Keratinocyte (primary cell): Measurements from ENCODE around the gene ZIC2. TPM values are rescaled to one million over a fixed set of nuclear protein-coding genes. Genes with fewer than 3 reads are reported as not detected.
A peak's percentile ranks its signal among the peaks of the same experiment; 100 is the strongest.

Experiments
- DNase-seq: peaks from one replicate; pipeline ENCODE4 v3.0.0-alpha.2; 2011; ENCODE audit warnings: low read depth, missing footprints, low spot score
- FAIRE-seq: peaks from 2 replicates; lab custom pipeline; 2011; peaks lifted over from hg19 to GRCh38; lab: Jason Lieb, UNC
- H2AFZ ChIP-seq: 2 replicates; pipeline ENCODE4 v1.6.0; 2012; ENCODE audit warnings: low read length, control low read depth, inconsistent platforms; ENCODE audit not compliant: control insufficient read depth
- H3K27ac ChIP-seq: 2 replicates; pipeline ENCODE4 v1.5.1; 2011; ENCODE audit warnings: low read length; ENCODE audit not compliant: control insufficient read depth, insufficient read depth
- H3K27me3 ChIP-seq: 3 replicates; pipeline ENCODE4 v1.6.0; 2011; ENCODE audit warnings: low read length; ENCODE audit not compliant: control insufficient read depth, insufficient read depth; ENCODE audit errors: extremely low read depth
- H3K36me3 ChIP-seq, 2 experiments: 2 replicates in 1 of 2; 3 replicates in 1 of 2; pipeline ENCODE4 v1.5.1; 2011; ENCODE audit warnings: low read length in 2 of 2, mild to moderate bottlenecking in 1 of 2; ENCODE audit not compliant: control insufficient read depth in 2 of 2, insufficient read depth in 2 of 2; ENCODE audit errors: extremely low read depth in 1 of 2
- H3K4me1 ChIP-seq: 3 replicates; pipeline ENCODE4 v1.5.1; 2011; ENCODE audit warnings: low read length; ENCODE audit not compliant: control insufficient read depth, insufficient read depth; ENCODE audit errors: extremely low read depth
- H3K4me2 ChIP-seq: 3 replicates; pipeline ENCODE4 v1.6.0; 2011; ENCODE audit warnings: low read depth, low read length; ENCODE audit not compliant: control insufficient read depth, insufficient read depth; ENCODE audit errors: extremely low read depth
- H3K4me3 ChIP-seq, 3 experiments: fragments of 200-600 bp in 1 of 3; sonication (generic) in 1 of 3; 2 replicates in 2 of 3; 3 replicates in 1 of 3; pipeline ENCODE4 v1.5.1; 2011 to 2016; ENCODE audit warnings: low read length in 3 of 3, mild to moderate bottlenecking in 3 of 3, control low read depth in 2 of 3, inconsistent platforms in 1 of 3, low read depth in 1 of 3, mixed read lengths in 1 of 3, mixed run types in 1 of 3, moderate library complexity in 1 of 3; ENCODE audit not compliant: control insufficient read depth in 2 of 3, insufficient read depth in 2 of 3; ENCODE audit errors: extremely low read depth in 1 of 3
- H3K79me2 ChIP-seq: 2 replicates; pipeline ENCODE4 v1.6.0; 2012; ENCODE audit warnings: low read length; ENCODE audit not compliant: control insufficient read depth, insufficient read depth
- H3K9ac ChIP-seq: 3 replicates; pipeline ENCODE4 v1.6.0; 2011; ENCODE audit warnings: low read length; ENCODE audit not compliant: control insufficient read depth, insufficient read depth; ENCODE audit errors: extremely low read depth
- H3K9me1 ChIP-seq: 3 replicates; pipeline ENCODE4 v1.6.0; 2011; ENCODE audit warnings: low read length; ENCODE audit not compliant: control insufficient read depth, insufficient read depth; ENCODE audit errors: extremely low read depth
- H3K9me3 ChIP-seq: 2 replicates; pipeline ENCODE4 v1.5.1; 2012; ENCODE audit warnings: low read depth, low read length; ENCODE audit not compliant: control insufficient read depth
- H4K20me1 ChIP-seq: 3 replicates; pipeline ENCODE4 v1.6.0; 2011; ENCODE audit warnings: low read length; ENCODE audit not compliant: control insufficient read depth, insufficient read depth; ENCODE audit errors: extremely low read depth
- EZH2 ChIP-seq: IDR thresholded peaks from one replicate; pipeline ENCODE4 v1.6.1; 2012; ENCODE audit warnings: inconsistent platforms, mild to moderate bottlenecking, low read length, moderate library complexity
- dilution Hi-C: fragments of 300-500 bp; cut with MboI; formaldehyde crosslinking; loops from one replicate; pipeline ENCODE4 v1.7.0; 2020; ENCODE audit warnings: low sequenced_read_pairs; ENCODE audit not compliant: extremely low pct_ligation_motif_present
- polyA plus RNA-seq, 5 experiments: library from polyadenylated mRNA; depleted of rRNA in 3 of 5; stranded (reverse) in 3 of 5; stranded (forward) in 1 of 5; unstranded in 1 of 5; fragments of >200 nt; gene quantifications; 1 replicate in 1 of 5; 2 replicates in 3 of 5; 3 replicates in 1 of 5; pipeline versions ENCODE4 v1.2.1 to v1.2.3, GENCODE V29; 2011 to 2012; ENCODE audit warnings: missing spikeins in 2 of 5, low read depth in 1 of 5, low replicate concordance in 1 of 5
- TF ChIP-seq, protein P1 (sequence below), 3 experiments: IDR thresholded peaks in 1 of 3; conservative IDR thresholded peaks in 1 of 3; optimal IDR thresholded peaks in 1 of 3; 2 replicates in 2 of 3; 3 replicates in 1 of 3; pipeline versions ENCODE3 to v1.5.1; 2011; ENCODE audit warnings: low read length in 3 of 3, mild to moderate bottlenecking in 3 of 3, moderate library complexity in 2 of 3, control low read depth in 1 of 3, inconsistent platforms in 1 of 3; ENCODE audit not compliant: insufficient read depth in 2 of 3; ENCODE audit errors: extremely low read depth in 1 of 3

Gene ZIC2
- polyA plus RNA-seq, 1 donor (not counting 4 experiments of a cell fraction or from before 2014, with no cell fraction given): not detected

DNA sequence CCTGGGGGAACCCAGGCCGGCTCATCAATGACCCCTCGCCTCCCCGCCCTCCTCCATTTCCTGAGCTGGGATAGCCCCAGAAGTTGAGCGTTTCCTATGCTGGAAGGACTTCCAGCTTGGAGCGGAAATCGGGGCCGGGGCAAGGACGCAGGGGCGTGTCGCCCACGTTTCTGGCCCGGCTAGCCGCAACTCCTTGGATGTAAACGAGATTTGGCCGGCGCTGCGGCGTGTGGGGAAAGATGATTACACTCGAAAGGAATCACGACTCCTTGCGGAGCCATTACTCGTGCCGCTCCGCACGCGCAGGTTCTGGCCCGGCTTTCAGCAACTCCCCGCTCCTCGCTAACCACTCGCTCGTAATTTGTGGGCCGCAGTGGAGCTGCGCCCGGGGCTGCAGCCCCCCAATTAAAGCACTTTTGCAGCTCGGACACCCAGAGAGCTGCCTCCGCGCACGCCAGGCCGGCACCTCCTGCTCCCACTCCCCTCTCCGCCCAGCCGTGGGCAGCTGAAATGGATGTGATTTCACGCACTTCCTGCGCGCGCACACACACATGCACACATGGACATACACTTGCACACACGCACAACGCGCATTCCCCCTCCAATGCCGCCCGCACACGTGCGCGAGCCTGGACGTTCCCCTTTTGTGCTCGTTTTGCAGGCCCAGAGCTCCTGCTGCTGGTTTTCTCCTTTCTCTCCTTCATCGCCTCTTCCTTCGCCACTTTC lies 25.7 kb upstream of the ZIC2 start:
- peaks cover 83% of the 10 kb centered on the region for H3K27me3 ChIP-seq
- H3K4me3 ChIP-seq: peak overlapping the region in 1 of 3 experiments; percentile 33
- no peaks in the 10 kb centered on the region for H3K9me1 ChIP-seq
- H3K4me2 ChIP-seq: peak overlapping the region; percentile 22
- DNase-seq (no peak), FAIRE-seq (no peak)
- no peak overlapping the region for H2AFZ ChIP-seq
- H4K20me1 ChIP-seq: peaks cover 7% of the 10 kb centered on the region
- H3K9ac ChIP-seq: no peak overlapping the region
- H3K79me2 ChIP-seq: no peaks in the 10 kb centered on the region
- no peaks in the 10 kb centered on the region for H3K9me3 ChIP-seq
- H3K36me3 ChIP-seq: no peaks in the 10 kb centered on the region
- peaks cover 2% of the 10 kb centered on the region for H3K4me1 ChIP-seq
- H3K27ac ChIP-seq: no peak overlapping the region
- TF ChIP-seq EZH2: peak; percentile 85
- TF ChIP-seq, protein P1, sequence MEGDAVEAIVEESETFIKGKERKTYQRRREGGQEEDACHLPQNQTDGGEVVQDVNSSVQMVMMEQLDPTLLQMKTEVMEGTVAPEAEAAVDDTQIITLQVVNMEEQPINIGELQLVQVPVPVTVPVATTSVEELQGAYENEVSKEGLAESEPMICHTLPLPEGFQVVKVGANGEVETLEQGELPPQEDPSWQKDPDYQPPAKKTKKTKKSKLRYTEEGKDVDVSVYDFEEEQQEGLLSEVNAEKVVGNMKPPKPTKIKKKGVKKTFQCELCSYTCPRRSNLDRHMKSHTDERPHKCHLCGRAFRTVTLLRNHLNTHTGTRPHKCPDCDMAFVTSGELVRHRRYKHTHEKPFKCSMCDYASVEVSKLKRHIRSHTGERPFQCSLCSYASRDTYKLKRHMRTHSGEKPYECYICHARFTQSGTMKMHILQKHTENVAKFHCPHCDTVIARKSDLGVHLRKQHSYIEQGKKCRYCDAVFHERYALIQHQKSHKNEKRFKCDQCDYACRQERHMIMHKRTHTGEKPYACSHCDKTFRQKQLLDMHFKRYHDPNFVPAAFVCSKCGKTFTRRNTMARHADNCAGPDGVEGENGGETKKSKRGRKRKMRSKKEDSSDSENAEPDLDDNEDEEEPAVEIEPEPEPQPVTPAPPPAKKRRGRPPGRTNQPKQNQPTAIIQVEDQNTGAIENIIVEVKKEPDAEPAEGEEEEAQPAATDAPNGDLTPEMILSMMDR (optimal IDR thresholded peaks at IDR 0.05 in 1 of 3, IDR thresholded peaks at IDR 0.05 in 1 of 3, conservative IDR thresholded peaks at IDR 0.05 in 1 of 3; ENCODE audit: extremely low read depth in 1 of 3, insufficient read depth in 2 of 3, low read length in 3 of 3): no peak
- dilution Hi-C loops: no loop called here

DNA sequence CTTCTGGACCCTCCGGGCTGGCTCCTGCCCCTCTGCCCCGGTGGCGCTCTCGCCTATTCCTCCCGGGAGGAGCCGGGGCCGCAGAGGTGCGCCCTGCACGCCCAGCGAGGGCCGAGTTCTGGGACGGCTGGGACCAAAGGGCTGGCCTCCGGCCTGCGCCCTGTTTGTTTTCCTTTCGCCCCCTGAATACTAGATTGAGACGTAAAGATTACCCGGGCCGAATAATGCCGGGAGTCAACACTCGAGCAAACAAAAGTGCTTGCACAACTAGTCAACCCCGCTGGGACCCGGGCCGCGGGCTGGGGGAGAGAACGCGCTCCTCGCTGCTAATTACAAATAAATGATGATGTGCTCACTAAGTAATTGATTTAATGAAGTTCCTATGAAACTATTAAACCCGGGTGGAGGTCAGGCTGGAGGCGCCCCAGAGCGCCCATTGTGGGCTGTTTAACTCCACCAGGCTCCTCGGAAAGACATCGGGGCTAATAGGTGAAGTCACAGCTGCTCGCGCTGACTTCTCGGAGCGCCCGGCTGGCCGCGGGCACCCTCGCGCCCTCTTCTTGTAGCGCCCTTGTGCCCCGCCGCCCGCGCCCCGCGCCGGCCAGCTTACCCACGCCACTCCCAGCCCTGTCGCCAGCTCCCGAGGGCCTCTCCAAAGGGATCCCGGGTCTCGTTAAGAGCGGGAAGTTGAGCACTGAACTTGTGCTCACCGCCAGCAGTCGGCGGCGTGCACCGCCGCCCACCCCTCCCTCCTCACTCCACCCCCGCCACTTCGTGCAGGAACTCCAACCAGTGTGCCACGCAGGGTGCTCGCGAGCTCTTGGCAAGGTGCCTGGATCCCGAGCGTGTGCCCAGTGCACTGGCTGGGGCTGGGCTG lies 24.9 kb upstream of the ZIC2 start:
- no peak for FAIRE-seq
- peak overlapping the region; percentile 7 for H3K4me2 ChIP-seq
- no peak overlapping the region for H3K27ac ChIP-seq
- H3K9ac ChIP-seq: no peak overlapping the region
- peaks cover 2% of the 10 kb centered on the region for H3K4me1 ChIP-seq
- peak overlapping the region in 1 of 3 experiments; percentile 24 for H3K4me3 ChIP-seq
- no peak for DNase-seq
- no peaks in the 10 kb centered on the region for H3K9me3 ChIP-seq
- dilution Hi-C loops: no loop called here
- TF ChIP-seq, protein P1 (optimal IDR thresholded peaks at IDR 0.05 in 1 of 3, IDR thresholded peaks at IDR 0.05 in 1 of 3, conservative IDR thresholded peaks at IDR 0.05 in 1 of 3; ENCODE audit: extremely low read depth in 1 of 3, insufficient read depth in 2 of 3, low read length in 3 of 3): no peak
- peak; percentile 94 for TF ChIP-seq EZH2
- peaks cover 86% of the 10 kb centered on the region for H3K27me3 ChIP-seq
- H3K9me1 ChIP-seq: no peaks in the 10 kb centered on the region
- H3K79me2 ChIP-seq: no peaks in the 10 kb centered on the region
- H4K20me1 ChIP-seq: peaks cover 7% of the 10 kb centered on the region
- H3K36me3 ChIP-seq: no peaks in the 10 kb centered on the region
- no peak overlapping the region for H2AFZ ChIP-seq
